ENCODE data around the gene ST8SIA4.

DNA sequence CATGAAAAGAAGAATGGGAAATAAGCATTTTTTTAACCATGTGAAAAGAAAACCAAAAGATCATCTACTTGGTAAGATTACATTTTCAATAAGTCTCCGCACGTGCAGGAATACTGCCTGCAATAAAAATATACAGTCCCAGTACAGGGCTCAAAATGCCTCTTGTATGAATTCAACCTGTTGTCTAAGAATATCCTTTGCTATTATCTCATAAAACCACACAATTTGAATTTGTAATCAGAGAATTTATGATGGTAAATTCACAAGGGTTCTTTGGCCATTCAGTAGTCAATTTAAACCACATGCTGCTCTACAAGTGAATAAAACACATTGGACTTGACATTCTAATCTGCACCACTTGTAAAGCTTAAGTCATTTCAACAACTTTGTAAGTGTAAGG, 46.6 kb downstream of the ST8SIA4 start:
- no peak for TF ChIP-seq CREB1 (IDR thresholded peaks at IDR 0.05; ENCODE audit: low read depth)
- TF ChIP-seq, protein P1, sequence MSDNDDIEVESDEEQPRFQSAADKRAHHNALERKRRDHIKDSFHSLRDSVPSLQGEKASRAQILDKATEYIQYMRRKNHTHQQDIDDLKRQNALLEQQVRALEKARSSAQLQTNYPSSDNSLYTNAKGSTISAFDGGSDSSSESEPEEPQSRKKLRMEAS (IDR thresholded peaks at IDR 0.05) = no peak
- TF ChIP-seq FOXM1 (IDR thresholded peaks at IDR 0.05; ENCODE audit: borderline replicate concordance, low read depth) = no peak
- TF ChIP-seq, protein P2, sequence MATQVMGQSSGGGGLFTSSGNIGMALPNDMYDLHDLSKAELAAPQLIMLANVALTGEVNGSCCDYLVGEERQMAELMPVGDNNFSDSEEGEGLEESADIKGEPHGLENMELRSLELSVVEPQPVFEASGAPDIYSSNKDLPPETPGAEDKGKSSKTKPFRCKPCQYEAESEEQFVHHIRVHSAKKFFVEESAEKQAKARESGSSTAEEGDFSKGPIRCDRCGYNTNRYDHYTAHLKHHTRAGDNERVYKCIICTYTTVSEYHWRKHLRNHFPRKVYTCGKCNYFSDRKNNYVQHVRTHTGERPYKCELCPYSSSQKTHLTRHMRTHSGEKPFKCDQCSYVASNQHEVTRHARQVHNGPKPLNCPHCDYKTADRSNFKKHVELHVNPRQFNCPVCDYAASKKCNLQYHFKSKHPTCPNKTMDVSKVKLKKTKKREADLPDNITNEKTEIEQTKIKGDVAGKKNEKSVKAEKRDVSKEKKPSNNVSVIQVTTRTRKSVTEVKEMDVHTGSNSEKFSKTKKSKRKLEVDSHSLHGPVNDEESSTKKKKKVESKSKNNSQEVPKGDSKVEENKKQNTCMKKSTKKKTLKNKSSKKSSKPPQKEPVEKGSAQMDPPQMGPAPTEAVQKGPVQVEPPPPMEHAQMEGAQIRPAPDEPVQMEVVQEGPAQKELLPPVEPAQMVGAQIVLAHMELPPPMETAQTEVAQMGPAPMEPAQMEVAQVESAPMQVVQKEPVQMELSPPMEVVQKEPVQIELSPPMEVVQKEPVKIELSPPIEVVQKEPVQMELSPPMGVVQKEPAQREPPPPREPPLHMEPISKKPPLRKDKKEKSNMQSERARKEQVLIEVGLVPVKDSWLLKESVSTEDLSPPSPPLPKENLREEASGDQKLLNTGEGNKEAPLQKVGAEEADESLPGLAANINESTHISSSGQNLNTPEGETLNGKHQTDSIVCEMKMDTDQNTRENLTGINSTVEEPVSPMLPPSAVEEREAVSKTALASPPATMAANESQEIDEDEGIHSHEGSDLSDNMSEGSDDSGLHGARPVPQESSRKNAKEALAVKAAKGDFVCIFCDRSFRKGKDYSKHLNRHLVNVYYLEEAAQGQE (IDR thresholded peaks at IDR 0.05; ENCODE audit: low read depth) = no peak
- no peak for TF ChIP-seq EP300 (IDR thresholded peaks at IDR 0.05; ENCODE audit: borderline replicate concordance)
- no peak for TF ChIP-seq YY1 (IDR thresholded peaks at IDR 0.05; ENCODE audit: low read depth)
- no peak for TF ChIP-seq TAF1 (IDR thresholded peaks at IDR 0.05; ENCODE audit: low read depth)
- no peak for TF ChIP-seq CEBPB (IDR thresholded peaks at IDR 0.05)
- no peak for TF ChIP-seq EGR1 (IDR thresholded peaks at IDR 0.05)

Measured in Ishikawa (cell line).